ENCODE data around the gene PRR20B.

- TF ChIP-seq CTCF (IDR thresholded peaks at IDR 0.05): no peak
- no peak for TF ChIP-seq YY1 (IDR thresholded peaks at IDR 0.05; ENCODE audit: low read depth)
Observed at GRCh38 chr13:57137585-57137984, 9.7 kb upstream of the PRR20B start.

All from SK-N-SH (cell line).